ENCODE measurements around the gene XPNPEP1. TPM values are rescaled to one million over a fixed set of nuclear protein-coding genes. Genes with fewer than 3 reads are reported as not detected.

XPNPEP1 gene
- total and polyA plus RNA-seq, 2 of the 4 experiments (the other 2 are of a cell fraction), result 164 to 311 TPM

GRCh38 chr10:109898666-109899355 is 24.5 kb downstream of the XPNPEP1 start:
- Histone ChIP-seq H3K9me3 (ENCODE audit: control insufficient read depth, insufficient read depth, low read length) (no peaks in the 10 kb centered on the region), H2BK5ac (ENCODE audit: low read depth, low read length, poor library complexity, severe bottlenecking) (peak overlapping the region; percentile 17), H3K23ac (ENCODE audit: low read depth, low read length) (peak overlapping the region; percentile 70; the same call in 1 of the 2 replicates), H2AK5ac (ENCODE audit: low read depth, low read length) (peak overlapping the region; percentile 37; the same call in 1 of the 2 replicates), H3K4me1 (ENCODE audit: control insufficient read depth, insufficient read depth, low read length) (peaks cover 39% of the 10 kb centered on the region), H3K27me3 (ENCODE audit: control insufficient read depth, insufficient read depth, low read length) (no peaks in the 10 kb centered on the region), H4K8ac (ENCODE audit: low read depth in 2 of 2, low read length in 2 of 2) (peak overlapping the region in 1 of 2 experiments; percentile 24; a peak in 1 of 4 replicates), H3K9ac (ENCODE audit: low read depth, low read length) (no peak overlapping the region), H4K20me1 (ENCODE audit: insufficient read depth, low read length) (peaks cover 30% of the 10 kb centered on the region), H2AK9ac (replicated peaks; ENCODE audit: low read depth, low read length, poor library complexity) (peak overlapping the region; percentile 75), H3K4ac (ENCODE audit: low read depth, low read length) (peak overlapping the region; percentile 64), H3K56ac (ENCODE audit: extremely low read depth, insufficient read depth, low read length) (no peak overlapping the region), H3K18ac (ENCODE audit: low read depth, low read length) (peak overlapping the region; percentile 40), H3K9me1 (ENCODE audit: insufficient read depth, low read length) (peaks cover 52% of the 10 kb centered on the region), H3K36me3 (ENCODE audit: control insufficient read depth, insufficient read depth, low read length) (peaks cover 3% of the 10 kb centered on the region; the same call in 1 of the 2 replicates), H4K5ac (ENCODE audit: low read depth, low read length) (no peak overlapping the region; the same call in none of the 2 replicates), H3K4me3 (ENCODE audit: insufficient read depth, low read depth, low read length) (no peak overlapping the region), H2AFZ (replicated peaks; ENCODE audit: low read length, poor library complexity) (no peak overlapping the region), H3K4me2 (ENCODE audit: low read depth, low read length) (peak overlapping the region; percentile 41; the same call in 1 of the 2 replicates), H3K79me1 (ENCODE audit: low read depth in 1 of 2, low read length in 2 of 2) (peaks cover 57 to 87% of the 10 kb centered on the region in 2 experiments), H3K14ac (replicated peaks; ENCODE audit: low read depth, low read length) (peak overlapping the region; percentile 68), H2BK20ac (ENCODE audit: low read depth, low read length) (peak overlapping the region; percentile 35; the same call in 1 of the 2 replicates), H4K91ac (ENCODE audit: insufficient read depth, low read depth, low read length) (peak overlapping the region; percentile 15; the same call in 1 of the 2 replicates), H2BK15ac (ENCODE audit: low read depth, low read length) (no peak overlapping the region), H2BK120ac (ENCODE audit: low read depth, low read length) (no peak overlapping the region), H3K27ac (ENCODE audit: insufficient read depth, low read length) (no peak overlapping the region)
- intact Hi-C loops (cut with micrococcal nuclease) (no loop called here), dilution Hi-C loops (cut with HindIII; ENCODE audit: low sequenced_read_pairs, unreplicated experiment) (no loop called here), in situ Hi-C loops (cut with MboI; ENCODE audit: low sequenced_read_pairs) (no loop called here)
- ATAC-seq (ENCODE audit: low read depth) (no peak), DNase-seq (peak; percentile 55)
- ChIA-PET POLR2A (ENCODE audit: unreplicated experiment) (no interaction called here), CTCF (interaction anchor here (0.6 to 2.2 kb wide), 3 partner anchors 14 to 76 kb away, joined by 5 to 11 read pairs (median 5); no protein-coding TSS in a partner anchor)
- WGBS, 2 experiments (ENCODE audit: extremely low coverage in 2 of 2, insufficient read length in 1 of 2), result no CpG with 5 or more reads among the region's 5 CpGs
- TF ChIP-seq CTCF (conservative IDR thresholded peaks at IDR 0.05; ENCODE audit: low read depth, low read length) (no peak), FOS (IDR thresholded peaks at IDR 0.05; ENCODE audit: low read depth, low read length) (no peak), RCOR1 (IDR thresholded peaks at IDR 0.05; ENCODE audit: insufficient replicate concordance, low read length) (no peak), USF2 (IDR thresholded peaks at IDR 0.05; ENCODE audit: low read depth, low read length) (peak; percentile 41)
- BruUV-seq (replicated peaks), result no TSS peak

All from IMR-90 (cell line).